SK-MEL-5 (cell line): Measurements from ENCODE around the gene MGMT. TPM values are rescaled to one million over a fixed set of nuclear protein-coding genes. Genes with fewer than 3 reads are reported as not detected.

ENCODE experiments used
- DNase-seq: peaks from one replicate; pipeline ENCODE4 v3.0.0-alpha.2; 2016; ENCODE audit warnings: low read depth, low spot score
- in situ Hi-C: cut with HindIII; loops from 2 replicates; pipeline ENCODE4 v1.10.0; 2016; ENCODE audit warnings: low sequenced_read_pairs, high pct_unique_total_duplicates, low pct_unique_long_range_greater_than_20kb
- total RNA-seq: library from RNA; depleted of rRNA; stranded (reverse); fragments of >200 nt; shearing (Covaris generic); gene quantifications from 2 replicates; pipeline ENCODE4 v1.2.3, GENCODE V29; 2014

MGMT gene
- total RNA-seq, 1 experiment from 2014 or later: 10.3 TPM

DNA sequence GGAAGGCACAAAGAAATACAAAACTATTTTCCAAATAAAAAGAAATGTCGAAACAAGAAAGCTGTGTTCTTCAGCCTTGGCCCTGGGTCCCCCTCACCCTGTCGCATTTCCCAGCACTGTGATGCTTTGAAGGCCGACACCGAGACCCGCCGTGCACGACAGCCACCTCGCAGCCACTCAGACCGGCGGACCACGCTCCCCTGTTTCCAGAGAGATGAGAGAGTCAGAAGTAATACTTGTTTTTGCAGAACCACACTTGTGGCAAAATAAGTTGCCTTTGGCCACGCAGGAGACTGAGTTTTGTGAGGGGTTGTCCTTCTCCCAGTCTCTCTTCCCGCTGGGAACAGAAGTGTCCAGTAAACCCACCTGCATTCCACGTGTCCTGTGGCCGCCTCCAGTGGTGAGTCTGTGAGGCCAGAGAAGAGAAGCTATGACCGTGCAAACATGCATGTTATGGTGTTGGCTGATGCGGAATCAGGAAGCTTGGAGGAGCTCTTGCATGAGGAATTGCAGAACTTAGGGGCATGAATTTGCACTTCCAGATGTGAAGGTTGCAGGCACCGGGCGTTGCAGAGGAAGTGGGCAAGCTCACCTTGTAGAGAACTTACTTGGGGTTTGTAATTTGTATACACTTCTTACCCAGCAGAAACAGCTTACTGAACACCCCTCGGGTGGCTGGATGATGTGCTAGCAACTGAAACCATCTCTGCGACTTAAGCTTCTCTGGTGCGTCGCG is 302.5 kb downstream of the MGMT start:
- in situ Hi-C loops: no loop called here

DNA sequence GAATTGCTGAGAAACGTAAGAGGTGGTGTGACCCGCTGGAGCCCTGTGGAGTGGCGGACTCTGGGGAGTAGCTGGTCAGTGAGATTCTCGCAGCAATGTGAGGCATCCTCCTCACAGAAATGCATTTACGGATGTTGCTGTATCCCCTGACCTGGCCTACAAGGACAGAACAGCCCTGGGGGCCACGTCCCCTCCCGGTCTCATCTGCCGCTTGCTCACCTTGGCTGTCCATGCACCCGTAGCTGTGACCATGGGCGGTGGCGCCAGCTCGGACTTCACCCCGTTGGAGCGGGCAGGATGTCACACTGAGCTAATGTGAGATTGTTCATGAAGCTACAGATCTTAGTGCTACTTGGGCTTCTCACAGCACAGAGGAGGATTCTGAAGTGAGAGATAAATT is 303.2 kb downstream of the MGMT start:
- DNase-seq: no peak
- in situ Hi-C loops: no loop called here

More for the DNA sequence above, 302.5 kb downstream of the MGMT start:
- DNase-seq: no peak

DNA sequence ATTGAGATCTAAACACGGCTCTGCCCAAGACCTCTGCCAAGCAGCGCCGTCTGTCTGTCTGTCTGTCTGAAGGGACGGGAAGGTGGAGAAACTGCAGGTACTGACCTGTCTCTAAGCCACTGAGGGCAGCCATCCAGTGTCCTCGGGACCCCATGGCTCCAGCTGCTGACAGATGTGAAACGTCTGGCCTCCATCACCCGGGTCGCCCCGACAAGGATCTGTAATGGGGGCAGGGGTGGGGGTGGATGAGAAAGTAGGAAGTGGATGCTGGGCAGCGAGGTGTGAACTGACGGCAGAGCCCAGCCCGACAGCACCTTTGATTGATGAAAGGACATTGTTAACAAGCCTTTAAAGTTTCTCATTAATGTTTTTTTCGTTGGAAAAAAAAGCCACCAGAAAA is 304.0 kb downstream of the MGMT start:
- DNase-seq: no peak
- in situ Hi-C loops: no loop called here

DNA sequence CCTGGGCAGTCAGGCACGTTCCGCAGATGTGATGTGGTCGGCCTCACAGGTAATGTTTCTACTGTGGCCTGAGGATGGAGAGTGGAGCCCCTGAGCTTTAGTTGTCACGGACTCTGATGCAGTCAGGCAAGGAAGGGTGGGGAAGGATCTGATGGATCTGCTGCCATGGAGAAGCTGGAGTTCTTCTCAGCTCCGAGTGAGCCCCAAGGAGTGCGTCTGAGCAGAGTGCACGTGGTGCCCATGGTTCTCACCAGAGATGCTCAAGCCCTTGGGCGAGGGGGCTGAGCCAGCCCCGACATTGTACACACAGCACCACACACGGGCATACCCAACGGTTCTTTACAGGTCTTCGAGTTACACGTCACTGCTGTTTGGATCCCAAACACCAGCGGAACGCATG is 304.5 kb downstream of the MGMT start:
- in situ Hi-C loops: no loop called here
- no peak for DNase-seq

DNA sequence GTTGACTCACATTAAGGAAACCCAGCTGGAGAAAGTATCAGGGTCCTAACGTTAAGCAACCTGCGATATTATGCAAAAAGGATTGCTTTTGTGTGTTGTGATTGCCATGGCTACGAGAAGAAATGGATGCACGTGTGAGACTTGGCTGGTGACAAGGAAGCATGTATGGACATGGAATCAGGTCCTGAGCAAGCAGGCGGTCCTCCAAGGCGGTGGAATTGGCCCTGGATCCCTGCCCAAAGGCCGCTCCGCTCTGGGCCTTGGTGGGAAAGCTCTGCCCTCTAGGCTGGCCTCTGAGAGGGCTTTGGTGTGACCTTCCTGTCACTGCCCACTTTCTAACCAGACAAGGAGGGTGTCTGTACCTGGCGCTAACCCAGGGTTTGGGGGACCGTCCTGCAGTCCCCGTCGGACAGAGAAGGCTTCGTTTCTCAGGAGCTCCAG is 305.0 kb downstream of the MGMT start:
- DNase-seq: no peak
- in situ Hi-C loops: no loop called here

DNA sequence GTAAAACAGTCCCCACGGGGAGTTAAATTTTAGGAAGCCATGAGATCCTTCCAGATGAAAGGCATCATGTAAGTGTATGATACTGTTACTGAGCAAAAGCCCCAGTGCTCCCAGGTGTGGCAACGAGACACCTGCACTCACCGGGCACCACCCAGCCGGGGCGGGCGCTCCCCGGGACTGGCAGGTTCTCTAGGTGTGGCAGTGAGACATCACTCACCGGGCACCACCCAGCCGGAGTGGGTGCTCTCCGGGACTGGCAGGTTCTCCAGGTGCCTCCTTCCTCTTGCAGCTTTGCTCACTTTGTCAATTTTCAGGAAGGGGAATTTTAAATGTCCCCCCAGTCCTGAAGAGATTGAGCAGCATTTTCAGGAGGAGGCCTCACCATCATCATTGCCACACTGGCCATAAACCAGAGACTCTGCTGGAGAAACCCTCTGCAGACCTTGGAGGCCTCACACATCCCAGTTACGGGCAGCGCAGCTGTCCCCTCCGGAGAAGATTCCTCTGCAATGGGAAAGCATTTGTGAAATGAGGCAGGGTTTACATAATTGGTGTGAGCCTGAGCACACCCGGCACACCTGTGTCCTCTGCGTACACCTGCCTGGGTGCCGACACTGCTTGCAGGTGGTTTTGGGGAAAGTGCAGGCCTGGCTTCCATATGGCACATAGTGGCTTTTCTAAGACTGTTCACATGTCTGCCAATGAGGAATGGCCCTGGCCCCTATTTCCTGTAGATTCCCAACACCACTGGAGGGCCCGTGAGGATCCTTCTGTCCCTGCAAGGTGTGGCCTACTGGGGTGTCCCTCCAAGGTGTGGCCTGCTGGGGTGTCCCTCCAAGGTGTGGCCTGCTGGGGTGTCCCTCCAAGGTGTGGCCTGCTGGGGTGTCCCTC is 305.7 kb downstream of the MGMT start:
- in situ Hi-C loops: no loop called here
- DNase-seq: no peak

DNA sequence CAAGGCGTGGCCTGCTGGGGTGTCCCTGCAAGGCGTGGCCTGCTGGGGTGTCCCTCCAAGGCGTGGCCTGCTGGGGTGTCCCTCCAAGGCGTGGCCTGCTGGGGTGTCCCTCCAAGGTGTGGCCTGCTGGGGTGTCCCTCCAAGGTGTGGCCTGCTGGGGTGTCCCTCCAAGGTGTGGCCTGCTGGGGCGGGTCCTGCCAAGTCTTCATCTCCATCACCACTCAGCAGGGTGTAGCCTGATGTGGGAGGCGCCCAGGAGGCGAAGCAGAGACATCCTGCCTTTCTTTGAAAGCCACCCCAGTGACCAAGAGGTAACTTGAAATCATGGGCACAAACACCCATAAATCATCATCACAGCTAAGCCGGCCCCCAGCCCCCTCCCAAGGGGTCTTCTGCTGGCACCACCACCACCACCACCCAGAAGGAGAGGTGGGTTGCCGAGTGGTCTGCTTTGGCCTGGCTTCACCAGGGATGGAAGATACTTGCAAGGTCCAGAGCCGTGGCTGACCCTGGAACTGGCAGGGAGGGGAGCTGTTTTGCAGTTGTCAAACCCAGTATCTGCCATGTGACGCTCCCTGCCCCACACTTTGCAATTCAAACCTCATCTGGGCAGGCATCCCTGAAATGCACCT is 306.4 kb downstream of the MGMT start:
- DNase-seq: no peak
- in situ Hi-C loops: no loop called here

DNA sequence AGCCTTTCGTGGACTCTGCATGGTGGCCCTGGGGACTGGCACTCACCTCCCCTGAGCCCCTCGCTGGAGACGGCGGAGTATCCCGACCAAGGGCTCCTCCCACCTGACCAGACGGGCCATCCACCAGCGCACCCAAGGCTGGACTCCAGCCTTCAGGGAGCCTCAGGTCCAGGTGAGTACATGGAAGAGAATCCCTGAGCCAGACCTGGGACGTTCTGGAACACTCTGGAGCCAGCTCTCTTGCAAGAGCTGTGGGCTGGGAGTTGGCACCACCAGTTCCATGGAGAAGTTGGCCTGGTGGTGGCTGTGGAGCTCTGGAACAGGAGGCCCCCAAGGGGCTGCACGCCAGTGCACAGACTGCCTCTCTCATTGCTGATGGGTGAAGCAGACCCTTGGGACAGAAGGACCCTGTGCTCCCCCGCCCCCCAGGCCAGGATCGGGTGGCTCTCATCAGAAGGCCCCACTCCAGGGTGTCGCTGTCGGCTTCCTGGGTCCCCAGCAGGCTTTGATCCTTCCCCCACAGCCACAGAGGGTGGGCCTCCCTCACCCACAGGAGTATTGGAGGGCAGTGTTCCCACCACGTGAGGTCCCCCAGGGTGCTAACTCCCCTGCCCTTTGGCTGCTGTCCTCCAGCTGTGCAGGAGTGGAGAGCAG is 307.2 kb downstream of the MGMT start:
- in situ Hi-C loops: no loop called here

DNA sequence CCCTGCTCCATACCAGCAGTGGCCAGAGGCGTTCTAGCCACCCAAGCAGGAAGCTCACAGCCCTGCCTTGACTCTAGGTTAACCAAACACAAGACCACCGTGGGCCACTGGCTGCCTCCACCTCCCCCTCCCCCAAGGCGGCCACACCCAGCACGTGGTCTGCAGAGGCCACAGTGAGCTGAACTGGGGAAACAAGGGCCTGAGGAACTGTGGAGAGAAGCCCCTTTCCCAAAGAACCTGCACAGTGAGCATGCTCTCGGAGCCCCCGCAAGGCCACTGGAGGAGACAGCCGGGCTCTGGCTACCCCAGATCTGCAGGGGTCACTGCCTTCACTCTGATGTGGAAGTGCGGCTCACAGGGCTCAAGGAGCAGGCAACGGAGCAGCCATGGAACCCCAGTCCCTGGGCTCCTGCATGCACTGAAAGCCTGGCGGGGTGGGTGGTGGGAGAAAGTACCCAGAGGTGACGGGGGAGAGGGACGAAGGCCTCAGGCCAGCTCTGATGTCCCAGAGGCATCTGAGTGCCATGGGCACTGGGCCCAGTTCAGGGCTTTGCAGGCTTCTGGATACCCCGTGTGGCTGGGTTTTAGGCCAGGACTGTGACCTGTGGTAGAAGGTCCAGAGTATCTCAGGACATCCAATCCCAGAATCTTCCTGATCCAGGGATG is 307.8 kb downstream of the MGMT start:
- DNase-seq: no peak
- in situ Hi-C loops: no loop called here

More for the DNA sequence above, 307.2 kb downstream of the MGMT start:
- no peak for DNase-seq

DNA sequence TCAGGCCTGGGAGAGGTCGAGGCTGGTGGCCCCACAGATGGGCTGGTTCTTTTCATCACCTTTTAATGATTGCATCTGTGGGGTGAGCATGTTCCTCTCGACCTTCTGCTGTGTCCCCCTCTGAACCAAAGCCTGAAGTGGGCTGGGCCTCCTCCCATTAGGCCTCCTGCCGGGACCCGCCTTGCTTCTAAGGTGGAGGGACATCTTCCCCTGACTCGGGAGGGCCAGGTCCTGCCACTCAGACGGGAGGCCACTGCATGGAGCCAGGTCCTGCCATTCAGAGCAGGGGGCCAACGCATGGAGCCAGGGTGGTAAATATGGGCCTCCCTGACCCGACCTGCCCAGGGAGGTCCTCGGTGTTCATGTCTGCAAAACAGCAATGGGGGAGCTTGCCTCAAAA is 308.6 kb downstream of the MGMT start:
- no peak for DNase-seq

DNA sequence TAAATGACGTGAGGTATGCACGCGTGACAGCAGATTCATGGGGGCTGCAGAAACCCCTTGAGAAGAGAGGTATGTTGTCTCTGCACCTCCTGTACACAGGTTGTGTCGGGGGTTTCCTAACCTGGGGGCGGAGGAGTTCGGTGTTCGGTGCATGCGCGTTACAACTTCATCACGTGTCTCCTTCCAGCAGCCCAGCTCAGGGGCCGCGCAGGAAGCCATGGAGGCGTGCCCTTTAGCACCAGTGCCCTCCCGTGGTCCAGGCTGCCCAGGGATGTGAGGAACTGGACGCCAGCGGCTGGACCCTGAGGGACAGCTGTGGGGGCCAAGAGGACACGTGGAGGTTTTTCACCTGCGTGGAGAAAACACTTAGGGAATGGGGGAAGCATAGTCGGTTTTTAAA is 310.6 kb downstream of the MGMT start:
- no peak for DNase-seq
- in situ Hi-C loops: no loop called here

More for the DNA sequence above, 308.6 kb downstream of the MGMT start:
- in situ Hi-C loops: no loop called here

DNA sequence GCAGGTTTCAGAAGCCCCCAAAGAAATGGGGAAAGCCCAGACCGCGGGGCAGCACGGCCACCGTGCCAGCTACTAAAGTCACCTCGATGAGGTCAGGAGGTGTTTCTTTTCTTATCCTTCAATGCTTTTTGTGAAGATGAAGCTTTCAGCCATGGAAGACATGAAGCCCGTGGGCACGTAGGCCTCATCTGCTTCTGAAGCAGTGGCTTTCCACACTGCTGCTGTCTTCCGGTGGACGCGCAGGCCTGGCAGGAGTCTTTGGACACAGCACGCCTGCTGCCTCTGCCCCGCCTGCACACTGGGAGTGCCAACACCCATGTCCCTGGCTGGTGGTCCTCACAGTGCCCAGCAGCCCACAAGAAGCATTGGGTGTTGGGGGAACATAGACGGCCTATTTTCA is 311.5 kb downstream of the MGMT start:
- no peak for DNase-seq
- in situ Hi-C loops: no loop called here

DNA sequence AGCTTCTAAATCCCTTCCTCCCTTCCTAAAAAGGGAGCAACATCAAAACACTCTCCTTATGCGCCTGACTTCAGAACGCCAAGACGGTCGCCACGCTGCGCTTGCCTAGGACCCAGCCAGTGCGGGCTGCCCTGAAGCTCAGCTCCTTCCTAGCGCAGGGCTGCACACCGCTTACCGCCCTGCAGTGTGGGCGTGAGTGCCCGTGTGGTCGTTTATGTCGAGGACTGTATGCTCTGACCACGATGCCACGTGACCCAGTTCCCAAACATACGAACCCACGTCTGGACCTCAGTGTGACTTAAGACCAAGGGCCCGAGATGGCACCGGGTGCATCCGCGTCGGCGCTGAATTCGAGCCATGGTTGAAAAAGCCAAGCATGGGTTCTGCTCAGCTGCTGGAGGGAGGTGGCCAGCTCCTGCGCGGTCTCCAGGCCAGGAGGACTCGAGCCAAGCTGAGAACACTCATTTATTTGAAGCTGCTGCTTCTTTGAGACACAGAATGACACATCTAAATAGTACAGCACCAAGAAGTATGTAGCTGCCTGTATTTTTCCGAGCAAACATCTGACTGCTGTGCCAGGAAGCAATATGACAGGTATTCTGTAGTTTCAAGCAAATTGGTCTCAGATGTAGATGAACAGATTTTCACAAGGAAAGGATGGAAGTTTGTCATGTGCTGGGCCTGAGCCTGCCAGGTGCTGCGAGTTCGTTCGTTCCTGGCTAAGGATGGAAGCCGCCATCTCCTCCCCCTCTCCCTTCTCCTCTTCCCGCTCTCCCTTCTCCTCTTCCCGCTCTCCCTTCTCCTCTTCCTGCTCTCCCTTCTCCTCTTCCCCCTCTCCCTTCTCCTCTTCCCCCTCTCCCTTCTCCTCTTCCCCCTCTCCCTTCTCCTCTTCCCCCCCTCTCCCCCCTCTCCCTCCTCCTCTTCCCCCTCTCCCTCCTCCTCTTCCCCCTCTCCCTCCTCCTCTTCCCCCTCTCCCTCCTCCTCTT is 312.4 kb downstream of the MGMT start:
- no peak for DNase-seq
- in situ Hi-C loops: no loop called here

DNA sequence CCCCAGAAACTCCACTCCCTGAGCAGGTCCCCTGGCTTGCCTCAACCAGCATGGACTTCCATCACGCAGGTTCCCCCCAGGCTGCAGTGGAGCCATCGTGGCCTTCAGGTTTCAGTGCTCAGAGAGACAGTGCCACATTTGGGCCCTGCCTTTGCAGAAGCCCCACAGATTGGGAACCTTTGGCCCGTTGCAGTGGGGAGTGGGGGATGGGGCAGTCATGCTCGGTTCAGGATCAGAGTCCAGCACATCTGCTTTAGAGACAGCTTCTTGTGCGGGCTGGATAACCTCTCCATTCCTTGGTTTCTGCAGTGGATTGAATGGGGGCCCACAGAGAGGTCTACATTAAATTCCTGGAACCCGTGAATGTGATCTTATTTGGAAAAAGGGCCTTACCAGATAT is 313.2 kb downstream of the MGMT start:
- in situ Hi-C loops: no loop called here
- no peak for DNase-seq

DNA sequence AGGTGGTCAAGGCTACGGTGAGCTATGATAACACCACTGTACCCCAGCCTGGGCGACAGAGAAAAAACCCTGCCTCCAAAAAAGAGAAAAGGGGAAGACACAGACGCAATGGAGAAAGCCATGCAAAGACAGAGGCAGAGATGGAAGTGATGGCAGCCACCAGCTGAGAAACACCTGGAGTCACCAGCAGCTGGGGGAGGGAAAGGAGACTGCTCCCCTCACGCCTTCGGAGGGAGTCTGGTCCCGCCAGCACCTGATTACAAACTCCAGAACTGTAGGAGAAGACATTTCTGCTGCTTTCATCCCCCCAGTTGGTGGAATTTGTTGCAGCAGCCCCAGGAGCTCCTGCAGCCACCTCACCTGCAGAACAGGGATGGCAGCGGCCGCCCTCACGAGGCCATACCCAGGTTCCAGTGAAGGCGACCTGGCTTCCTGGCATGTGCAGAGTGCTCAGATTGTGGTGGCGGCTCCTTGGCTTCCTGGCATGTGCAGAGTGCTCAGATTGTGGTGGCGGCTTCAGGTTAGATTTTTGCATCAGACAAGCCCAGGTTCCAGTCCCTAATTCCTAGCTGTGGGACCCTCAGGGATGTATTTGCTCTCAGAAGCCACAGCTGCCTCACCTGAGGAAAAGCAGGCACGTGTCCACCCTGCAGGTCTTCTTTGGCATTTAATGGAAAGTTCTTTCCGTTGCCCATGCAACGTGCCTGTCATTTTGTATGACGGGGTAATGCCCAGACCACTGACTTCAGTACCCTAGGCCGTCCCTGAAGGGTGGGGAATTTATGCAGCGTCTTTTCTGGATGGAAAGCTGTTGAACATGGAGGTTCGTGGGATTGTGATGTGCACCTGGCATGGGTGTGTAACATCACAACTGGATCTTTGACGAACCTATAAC is 314.1 kb downstream of the MGMT start:
- in situ Hi-C loops: no loop called here

More for the DNA sequence above, 314.1 kb downstream of the MGMT start:
- DNase-seq: no peak
